ENCODE measurements around the gene MPZL3. TPM values are rescaled to one million over a fixed set of nuclear protein-coding genes. Genes with fewer than 3 reads are reported as not detected.

Gene MPZL3
- total RNA-seq, 3 donors from 2014 or later: 0.64 to 23.0 (median 13.1) TPM

GRCh38 chr11:118240999-118241763 is 11.0 kb downstream of the MPZL3 start:
- peak overlapping the region in 1 of 3 donors; percentile 20 for H3K4me3 ChIP-seq
- DNase-seq (ENCODE audit: low spot score in 2 of 2): peak in 1 of 2 donors; percentile 79
- intact Hi-C loops (cut with DNase I; ENCODE audit: low total_unique reads): no loop called here
- TF ChIP-seq POLR2AphosphoS5 (IDR thresholded peaks at IDR 0.05): peak in 2 of 3 donors; percentile 46 to 86
- TF ChIP-seq CTCF (IDR thresholded peaks at IDR 0.05): no peak
- TF ChIP-seq POLR2A (IDR thresholded peaks at IDR 0.05): no peak
- H3K27me3 ChIP-seq: no peaks in the 10 kb centered on the region
- H3K27ac ChIP-seq: peak overlapping the region; percentile 92 to 95
- H3K9me3 ChIP-seq: no peaks in the 10 kb centered on the region
- H3K36me3 ChIP-seq: no peaks in the 10 kb centered on the region
- peaks cover 0 to 4% of the 10 kb centered on the region in 2 donors for H3K4me1 ChIP-seq

GRCh38 chr11:118239509-118240205 is 12.5 kb downstream of the MPZL3 start:
- Histone ChIP-seq H3K4me3 (no peak overlapping the region), H3K4me1 (peaks cover 0 to 4% of the 10 kb centered on the region in 2 donors), H3K27me3 (no peaks in the 10 kb centered on the region), H3K27ac (peak overlapping the region; percentile 92 to 95), H3K36me3 (no peaks in the 10 kb centered on the region), H3K9me3 (no peaks in the 10 kb centered on the region)
- no peak for DNase-seq (ENCODE audit: low spot score in 2 of 2)
- intact Hi-C loops (cut with DNase I; ENCODE audit: low total_unique reads): no loop called here
- no peak for TF ChIP-seq CTCF (IDR thresholded peaks at IDR 0.05)
- no peak for TF ChIP-seq POLR2AphosphoS5 (IDR thresholded peaks at IDR 0.05)
- no peak for TF ChIP-seq POLR2A (IDR thresholded peaks at IDR 0.05)

- Histone ChIP-seq H3K27me3 (no peaks in the 10 kb centered on the region), H3K9me3 (no peaks in the 10 kb centered on the region), H3K4me3 (no peak overlapping the region), H3K36me3 (no peaks in the 10 kb centered on the region), H3K27ac (peak overlapping the region; percentile 20 to 27), H3K4me1 (peaks cover 0 to 4% of the 10 kb centered on the region in 2 donors)
- DNase-seq (ENCODE audit: low spot score in 2 of 2): no peak
- intact Hi-C loops (cut with DNase I; ENCODE audit: low total_unique reads): no loop called here
- no peak for TF ChIP-seq POLR2AphosphoS5 (IDR thresholded peaks at IDR 0.05)
- no peak for TF ChIP-seq CTCF (IDR thresholded peaks at IDR 0.05)
Observed at GRCh38 chr11:118238929-118239328, 13.2 kb downstream of the MPZL3 start.

GRCh38 chr11:118238421-118238820 is 13.7 kb downstream of the MPZL3 start:
- intact Hi-C loops (cut with DNase I; ENCODE audit: low total_unique reads): no loop called here
- no peaks in the 10 kb centered on the region for H3K27me3 ChIP-seq
- TF ChIP-seq CTCF (IDR thresholded peaks at IDR 0.05): no peak
- no peak for TF ChIP-seq POLR2AphosphoS5 (IDR thresholded peaks at IDR 0.05)
- no peak for TF ChIP-seq POLR2A (IDR thresholded peaks at IDR 0.05)
- H3K27ac ChIP-seq: no peak overlapping the region
- no peaks in the 10 kb centered on the region for H3K9me3 ChIP-seq
- no peaks in the 10 kb centered on the region for H3K36me3 ChIP-seq
- DNase-seq (ENCODE audit: low spot score in 2 of 2): no peak
- H3K4me1 ChIP-seq: peaks cover 0 to 4% of the 10 kb centered on the region in 2 donors
- H3K4me3 ChIP-seq: no peak overlapping the region

- H3K9me3 ChIP-seq: no peaks in the 10 kb centered on the region
- H3K4me3 ChIP-seq: no peak overlapping the region
- intact Hi-C loops (cut with DNase I; ENCODE audit: low total_unique reads): no loop called here
- H3K27ac ChIP-seq: no peak overlapping the region
- H3K4me1 ChIP-seq: peaks cover 0 to 4% of the 10 kb centered on the region in 2 donors
- DNase-seq (ENCODE audit: low spot score in 2 of 2): no peak
- H3K27me3 ChIP-seq: no peaks in the 10 kb centered on the region
- no peak for TF ChIP-seq POLR2A (IDR thresholded peaks at IDR 0.05)
- TF ChIP-seq CTCF (IDR thresholded peaks at IDR 0.05): no peak
- no peak for TF ChIP-seq POLR2AphosphoS5 (IDR thresholded peaks at IDR 0.05)
- no peaks in the 10 kb centered on the region for H3K36me3 ChIP-seq
Observed at GRCh38 chr11:118236170-118236569, 16.0 kb downstream of the MPZL3 start.
